ENCODE measurements around the gene C16orf86. TPM values are rescaled to one million over a fixed set of nuclear protein-coding genes. Genes with fewer than 3 reads are reported as not detected.

Gene C16orf86
- total and polyA plus RNA-seq, 8 donors = 3.2 to 83.0 (median 3.5) TPM; not detected in 3

DNA sequence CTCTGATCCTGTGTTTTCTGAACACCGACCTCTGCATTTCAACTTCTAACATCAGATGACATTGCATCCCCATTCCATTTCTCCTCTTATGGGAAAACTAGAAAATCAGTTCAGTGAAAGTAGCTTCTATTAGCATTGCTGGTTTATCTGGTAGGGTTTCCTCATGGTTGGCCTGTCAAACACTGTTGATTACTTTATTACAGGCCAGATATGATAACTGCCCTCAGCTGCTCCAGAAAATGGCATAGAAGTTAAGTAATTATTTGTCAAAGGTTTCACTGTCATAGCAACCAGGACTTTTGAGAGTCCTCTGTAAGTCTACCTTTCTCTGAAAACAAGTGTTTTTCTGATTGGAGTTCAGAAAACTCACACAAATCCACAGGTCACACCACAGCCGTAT, 49.5 kb downstream of the C16orf86 start:
- 40 to 74% (median 59%) methylated on average over 2 of the region's 2 CpGs for WGBS, 5 donors
- intact Hi-C loops (cut with DNase I; ENCODE audit: low total_unique reads) = no loop called here
- H3K4me1 ChIP-seq = peaks cover 14 to 63% (median 36%) of the 10 kb centered on the region in 4 donors
- H3K27ac ChIP-seq = no peak overlapping the region
- H3K4me3 ChIP-seq = no peak overlapping the region
- no peaks in the 10 kb centered on the region for H3K27me3 ChIP-seq
- peak in 1 of 2 donors; percentile 62 for DNase-seq
- no peaks in the 10 kb centered on the region for H3K36me3 ChIP-seq
- TF ChIP-seq POLR2AphosphoS5 (IDR thresholded peaks at IDR 0.05) (no peak), POLR2A (IDR thresholded peaks at IDR 0.05) (no peak), EP300 (IDR thresholded peaks at IDR 0.05) (no peak)
- TF ChIP-seq, protein P1, sequence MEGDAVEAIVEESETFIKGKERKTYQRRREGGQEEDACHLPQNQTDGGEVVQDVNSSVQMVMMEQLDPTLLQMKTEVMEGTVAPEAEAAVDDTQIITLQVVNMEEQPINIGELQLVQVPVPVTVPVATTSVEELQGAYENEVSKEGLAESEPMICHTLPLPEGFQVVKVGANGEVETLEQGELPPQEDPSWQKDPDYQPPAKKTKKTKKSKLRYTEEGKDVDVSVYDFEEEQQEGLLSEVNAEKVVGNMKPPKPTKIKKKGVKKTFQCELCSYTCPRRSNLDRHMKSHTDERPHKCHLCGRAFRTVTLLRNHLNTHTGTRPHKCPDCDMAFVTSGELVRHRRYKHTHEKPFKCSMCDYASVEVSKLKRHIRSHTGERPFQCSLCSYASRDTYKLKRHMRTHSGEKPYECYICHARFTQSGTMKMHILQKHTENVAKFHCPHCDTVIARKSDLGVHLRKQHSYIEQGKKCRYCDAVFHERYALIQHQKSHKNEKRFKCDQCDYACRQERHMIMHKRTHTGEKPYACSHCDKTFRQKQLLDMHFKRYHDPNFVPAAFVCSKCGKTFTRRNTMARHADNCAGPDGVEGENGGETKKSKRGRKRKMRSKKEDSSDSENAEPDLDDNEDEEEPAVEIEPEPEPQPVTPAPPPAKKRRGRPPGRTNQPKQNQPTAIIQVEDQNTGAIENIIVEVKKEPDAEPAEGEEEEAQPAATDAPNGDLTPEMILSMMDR (IDR thresholded peaks at IDR 0.05) = no peak
- H3K9me3 ChIP-seq = no peaks in the 10 kb centered on the region

Other genes starting within 250 kb of the C16orf86 start
- gene HSD11B2, start 235.7 kb upstream of the C16orf86 start, total RNA-seq = 100 to 1,000 TPM in 1 of 5 donors, 10 to 100 TPM in 1, 1 to 10 TPM in 1, under 1 TPM in 1, not detected in 1; 0.89 to 837 (median 9.6) TPM
- 10 to 100 TPM in 1 of 3 donors, 1 to 10 TPM in 2; 1.5 to 16.7 (median 2.9) TPM for gene HSD11B2, start 235.7 kb upstream of the C16orf86 start, polyA plus RNA-seq
- gene ATP6V0D1, start 185.7 kb upstream of the C16orf86 start, total RNA-seq = 100 to 1,000 TPM in 1 of 5 donors, 10 to 100 TPM in 4; 23.5 to 102 (median 72.2) TPM
- gene ATP6V0D1, start 185.7 kb upstream of the C16orf86 start, polyA plus RNA-seq = 100 to 1,000 TPM in 1 of 3 donors, 10 to 100 TPM in 2; 36.5 to 102 (median 57.7) TPM
- not detected for gene AGRP, start 183.3 kb upstream of the C16orf86 start, total RNA-seq
- gene AGRP, start 183.3 kb upstream of the C16orf86 start, polyA plus RNA-seq = not detected
- gene RIPOR1, start 138.0 kb upstream of the C16orf86 start, total RNA-seq = 100 to 1,000 TPM in 2 of 5 donors, 10 to 100 TPM in 3; 24.0 to 159 (median 38.4) TPM
- gene RIPOR1, start 138.0 kb upstream of the C16orf86 start, polyA plus RNA-seq = 10 to 100 TPM; 17.2 to 29.5 (median 23.4) TPM
- gene CTCF, start 104.3 kb upstream of the C16orf86 start, total RNA-seq = 10 to 100 TPM; 29.2 to 47.3 (median 38.8) TPM
- 10 to 100 TPM; 15.0 to 19.9 (median 17.9) TPM for gene CTCF, start 104.3 kb upstream of the C16orf86 start, polyA plus RNA-seq
- gene CARMIL2, start 21.7 kb upstream of the C16orf86 start, total RNA-seq = 10 to 100 TPM in 1 of 5 donors, 1 to 10 TPM in 2, under 1 TPM in 2; 0.18 to 28.1 (median 1.0) TPM
- gene CARMIL2, start 21.7 kb upstream of the C16orf86 start, polyA plus RNA-seq = 1 to 10 TPM in 2 of 3 donors, under 1 TPM in 1; 0.46 to 2.4 (median 2.0) TPM
- 10 to 100 TPM in 2 of 5 donors, 1 to 10 TPM in 2, under 1 TPM in 1; 0.87 to 30.3 (median 5.3) TPM for gene ACD, start 6.6 kb upstream of the C16orf86 start, total RNA-seq
- gene ACD, start 6.6 kb upstream of the C16orf86 start, polyA plus RNA-seq = 10 to 100 TPM; 12.0 to 17.1 (median 16.2) TPM
- 10 to 100 TPM in 3 of 5 donors, 1 to 10 TPM in 2; 1.1 to 56.7 (median 14.6) TPM for gene PARD6A, start 5.9 kb upstream of the C16orf86 start, total RNA-seq
- 1 to 10 TPM; 3.5 to 7.2 (median 7.0) TPM for gene PARD6A, start 5.9 kb upstream of the C16orf86 start, polyA plus RNA-seq
- gene ENKD1, start 64 bp upstream of the C16orf86 start, total RNA-seq = 100 to 1,000 TPM in 1 of 5 donors, 10 to 100 TPM in 2, 1 to 10 TPM in 2; 5.8 to 113 (median 10.4) TPM
- gene ENKD1, start 64 bp upstream of the C16orf86 start, polyA plus RNA-seq = 10 to 100 TPM; 19.7 to 31.5 (median 20.5) TPM
- 10 to 100 TPM in 4 of 5 donors, 1 to 10 TPM in 1; 7.6 to 87.5 (median 13.3) TPM for gene GFOD2, start 52.5 kb downstream of the C16orf86 start, total RNA-seq
- gene GFOD2, start 52.5 kb downstream of the C16orf86 start, polyA plus RNA-seq = 10 to 100 TPM in 1 of 3 donors, 1 to 10 TPM in 2; 8.6 to 13.4 (median 10.0) TPM
- 10 to 100 TPM in 3 of 5 donors, 1 to 10 TPM in 2; 7.8 to 37.3 (median 13.0) TPM for gene RANBP10, start 139.7 kb downstream of the C16orf86 start, total RNA-seq
- 1 to 10 TPM; 2.9 to 6.9 (median 4.2) TPM for gene RANBP10, start 139.7 kb downstream of the C16orf86 start, polyA plus RNA-seq
- 10 to 100 TPM in 1 of 5 donors, 1 to 10 TPM in 2, under 1 TPM in 1, not detected in 1; 0.45 to 25.7 (median 1.7) TPM for gene TSNAXIP1, start 140.1 kb downstream of the C16orf86 start, total RNA-seq
- gene TSNAXIP1, start 140.1 kb downstream of the C16orf86 start, polyA plus RNA-seq = 1 to 10 TPM in 1 of 3 donors, under 1 TPM in 2; 0.46 to 1.2 (median 1.00) TPM
- 100 to 1,000 TPM in 1 of 5 donors, 10 to 100 TPM in 4; 12.5 to 109 (median 53.9) TPM for gene THAP11, start 175.5 kb downstream of the C16orf86 start, total RNA-seq
- 10 to 100 TPM; 15.8 to 25.7 (median 18.7) TPM for gene THAP11, start 175.5 kb downstream of the C16orf86 start, polyA plus RNA-seq
- 10 to 100 TPM in 4 of 5 donors, 1 to 10 TPM in 1; 9.3 to 64.7 (median 25.7) TPM for gene NUTF2, start 180.1 kb downstream of the C16orf86 start, total RNA-seq
- 100 to 1,000 TPM in 2 of 3 donors, 10 to 100 TPM in 1; 92.0 to 125 (median 112) TPM for gene NUTF2, start 180.1 kb downstream of the C16orf86 start, polyA plus RNA-seq
- 10 to 100 TPM; 27.4 to 80.7 (median 71.0) TPM for gene CENPT, start 180.9 kb downstream of the C16orf86 start, total RNA-seq
- 10 to 100 TPM; 36.8 to 64.8 (median 48.3) TPM for gene CENPT, start 180.9 kb downstream of the C16orf86 start, polyA plus RNA-seq
- 100 to 1,000 TPM in 2 of 5 donors, 10 to 100 TPM in 3; 41.5 to 141 (median 58.5) TPM for gene EDC4, start 206.2 kb downstream of the C16orf86 start, total RNA-seq
- 10 to 100 TPM; 22.0 to 27.6 (median 22.2) TPM for gene EDC4, start 206.2 kb downstream of the C16orf86 start, polyA plus RNA-seq
- gene NRN1L, start 218.1 kb downstream of the C16orf86 start, total RNA-seq = not detected
- 1 to 10 TPM in 2 of 3 donors, not detected in 1; 2.0 to 2.7 TPM for gene NRN1L, start 218.1 kb downstream of the C16orf86 start, polyA plus RNA-seq
- 10 to 100 TPM; 17.5 to 93.7 (median 26.1) TPM for gene PSKH1, start 226.4 kb downstream of the C16orf86 start, total RNA-seq
- 10 to 100 TPM; 10.2 to 26.5 (median 13.4) TPM for gene PSKH1, start 226.4 kb downstream of the C16orf86 start, polyA plus RNA-seq

Measured in stomach (tissue), 9 donors.